Subcutaneous adipose tissue (tissue), 4 donors: Measurements from ENCODE around the gene SULT2B1. TPM values are rescaled to one million over a fixed set of nuclear protein-coding genes. Genes with fewer than 3 reads are reported as not detected.

Experiments used
- CTCF ChIP-seq: fragments of 450-650 bp; IDR thresholded peaks from one replicate; pipeline ENCODE4 v1.5.1; 2016; ENCODE audit warnings: low read depth, mild to moderate bottlenecking, control low read depth, antibody characterized with exemption, moderate library complexity
- total RNA-seq, 4 donors: library from RNA; depleted of rRNA; stranded (reverse); fragments of >200 nt; gene quantifications; one replicate each; pipeline ENCODE4 v1.1.0, GENCODE V29; 2016

The SULT2B1 gene
- total RNA-seq, 4 donors from 2014 or later, result not detected

- TF ChIP-seq CTCF, result no peak
Measured at GRCh38 chr19:48631225-48631624, 79.3 kb downstream of the SULT2B1 start.

- no peak for TF ChIP-seq CTCF
Measured at GRCh38 chr19:48632692-48633147, 80.7 kb downstream of the SULT2B1 start.

DNA sequence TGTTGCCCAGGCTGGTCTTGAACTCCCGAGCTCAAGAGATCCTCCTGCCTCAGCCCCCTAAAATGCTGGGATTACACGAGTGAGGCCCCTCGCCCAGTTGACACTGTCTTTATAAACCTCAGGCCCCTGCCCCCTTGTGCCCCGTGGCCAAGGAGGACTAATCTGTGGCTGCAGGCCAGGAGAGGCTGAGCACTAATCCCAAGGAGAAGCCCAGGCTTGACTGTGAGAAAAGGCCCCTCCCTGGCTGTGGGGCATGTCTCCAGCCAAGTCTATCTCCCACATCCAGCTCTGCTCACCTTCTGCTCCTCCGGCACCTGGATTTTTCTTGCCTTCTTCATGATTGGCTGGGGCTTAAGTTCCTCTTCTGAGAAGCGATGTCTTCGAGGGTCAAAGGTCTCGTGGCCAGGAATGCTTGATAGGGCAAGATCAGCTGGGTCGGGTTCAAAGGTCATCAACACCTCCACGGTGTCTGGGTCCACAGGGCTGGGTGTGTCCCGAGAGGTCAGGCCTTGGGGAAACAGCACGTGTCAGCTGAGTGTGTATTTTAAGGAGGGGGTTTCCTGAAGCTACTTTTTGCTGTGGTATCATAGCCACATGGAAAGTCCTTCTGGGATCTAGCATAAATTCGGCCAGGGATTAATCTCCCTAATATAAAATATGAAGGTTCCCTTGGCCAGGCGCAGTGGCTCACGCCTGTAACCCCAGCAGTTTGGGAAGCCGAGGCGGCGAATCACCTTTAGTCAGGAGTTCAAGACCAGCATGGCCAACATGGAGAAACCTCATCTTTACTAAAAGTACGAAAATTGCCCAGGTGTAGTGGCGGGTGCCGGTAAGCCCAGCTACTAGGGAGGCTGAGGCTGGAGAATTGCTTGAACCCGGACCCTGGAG lies 81.4 kb downstream of the SULT2B1 start:
- no peak for TF ChIP-seq CTCF

DNA sequence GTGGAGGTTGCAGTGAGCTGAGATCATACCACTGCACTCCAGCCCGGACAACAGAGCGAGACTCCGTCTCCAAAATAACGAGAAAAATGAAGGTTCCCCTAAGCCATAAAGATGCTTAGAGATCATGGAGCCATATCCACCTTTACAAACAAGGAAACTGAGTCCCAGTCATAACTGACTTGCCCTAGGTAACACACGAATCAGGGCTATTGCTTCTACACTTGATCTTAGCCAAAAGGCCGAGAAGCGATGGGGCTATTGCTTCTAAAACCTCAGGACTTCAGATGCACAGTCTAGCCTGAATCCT lies 82.0 kb downstream of the SULT2B1 start:
- no peak for TF ChIP-seq CTCF

DNA sequence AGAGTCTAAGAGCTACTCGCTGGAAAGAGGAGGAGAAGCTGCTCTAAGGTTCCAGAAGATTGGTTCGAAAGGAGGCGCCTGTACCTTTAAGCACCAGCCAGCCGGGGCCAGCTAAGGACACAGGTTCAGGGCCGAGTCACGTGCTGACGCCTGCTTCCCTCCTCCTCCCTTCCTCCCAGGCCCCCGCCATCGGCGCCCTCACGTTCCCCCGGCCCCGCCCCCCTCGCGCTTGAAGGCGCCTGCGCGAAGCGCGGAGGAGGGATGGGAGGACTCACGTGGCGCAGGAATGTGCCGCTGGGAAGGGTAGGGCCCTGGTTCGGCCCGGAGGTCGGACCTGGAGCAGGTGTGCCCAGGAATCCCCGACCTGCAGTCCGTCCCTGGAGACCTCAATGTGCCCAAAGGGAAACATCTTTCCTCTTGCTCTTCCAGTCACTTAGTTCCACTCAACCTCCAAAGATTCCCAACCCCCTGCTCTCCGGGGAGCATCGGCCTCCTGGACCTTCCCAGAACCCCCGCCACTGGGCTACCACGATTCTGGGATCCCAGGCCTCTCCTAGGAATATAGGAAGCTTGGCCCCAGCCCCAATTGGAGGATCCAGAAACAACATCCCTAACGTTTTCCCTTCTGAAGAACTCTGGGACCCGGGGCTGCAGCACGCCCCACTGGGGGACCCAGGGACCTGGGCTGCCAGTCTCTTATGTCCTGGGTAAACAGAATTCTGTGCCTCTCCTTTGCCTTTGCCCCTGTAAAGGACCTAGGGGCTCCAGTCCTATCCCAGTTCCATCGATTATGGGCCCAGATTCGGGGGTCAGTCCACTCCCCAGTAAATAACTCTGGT lies 82.7 kb downstream of the SULT2B1 start:
- no peak for TF ChIP-seq CTCF

- TF ChIP-seq CTCF, result no peak
Measured at GRCh38 chr19:48635263-48635965, 83.4 kb downstream of the SULT2B1 start.
